K562 (cell line): ENCODE data around the gene PRDM12. TPM values are rescaled to one million over a fixed set of nuclear protein-coding genes. Genes with fewer than 3 reads are reported as not detected.

ENCODE experiments used
- CREM ChIP-seq: IDR thresholded peaks from 2 replicates; pipeline ENCODE4 v1.6.1; 2014; ENCODE audit warnings: antibody characterized with exemption, low read depth
- E2F3 ChIP-seq: fragments of 250-450 bp; sonication (Bioruptor Pico); IDR thresholded peaks from 2 replicates; pipeline ENCODE4 v1.4.0; 2020; ENCODE audit warnings: mild to moderate bottlenecking
- HDAC1 ChIP-seq, 2 experiments: fragments of 450-650 bp; IDR thresholded peaks; 2 replicates each; pipeline ENCODE4 v1.6.1; 2016 to 2017; ENCODE audit warnings: inconsistent platforms in 1 of 2, mild to moderate bottlenecking in 1 of 2, moderate library complexity in 1 of 2
- KDM4B ChIP-seq, 2 experiments: fragments of 450-650 bp in 1 of 2; sonication (generic) in 1 of 2; IDR thresholded peaks; 2 replicates each; pipeline ENCODE4 v1.6.1; 2016 to 2017; ENCODE audit warnings: borderline replicate concordance in 2 of 2, antibody characterized with exemption in 1 of 2, low read depth in 1 of 2, mild to moderate bottlenecking in 1 of 2
- MTF1 ChIP-seq: fragments of 250-450 bp; sonication (Bioruptor Pico); IDR thresholded peaks from 2 replicates; pipeline ENCODE4 v1.9.0; 2021; ENCODE audit warnings: moderate library complexity, mild to moderate bottlenecking, inconsistent platforms, borderline replicate concordance
- NFATC3 ChIP-seq: fragments of 450-650 bp; IDR thresholded peaks from 2 replicates; pipeline ENCODE4 v1.6.1; 2017; ENCODE audit warnings: mild to moderate bottlenecking
- POU5F1 ChIP-seq: fragments of 150-350 bp; IDR thresholded peaks from 2 replicates; pipeline ENCODE4 v1.6.1; 2014; ENCODE audit warnings: borderline replicate concordance, low read length, low read depth, mild to moderate bottlenecking; ENCODE audit not compliant: partially characterized antibody
- RBM25 ChIP-seq: fragments of 200-400 bp; formaldehyde crosslinking; IDR thresholded peaks from 2 replicates; pipeline ENCODE4 v1.6.1; 2018; ENCODE audit warnings: low read length, low read depth, moderate library complexity; ENCODE audit not compliant: severe bottlenecking
- TAF15 ChIP-seq: fragments of 200-400 bp; formaldehyde crosslinking; IDR thresholded peaks from 2 replicates; pipeline ENCODE4 v1.6.1; 2017; ENCODE audit warnings: mild to moderate bottlenecking, low read depth, low read length, moderate library complexity
- ZFX ChIP-seq: sonication (generic); formaldehyde crosslinking; IDR thresholded peaks from 2 replicates; pipeline ENCODE4 v1.8.0; 2022; ENCODE audit warnings: mild to moderate bottlenecking, missing genetic modification reagents, moderate library complexity
- ZNF311 ChIP-seq: fragments of 250-450 bp; sonication (Bioruptor Pico); IDR thresholded peaks from 2 replicates; pipeline ENCODE4 v1.4.0; 2020; ENCODE audit warnings: mild to moderate bottlenecking, moderate library complexity
- ZNF668 ChIP-seq: fragments of 250-450 bp; sonication (Bioruptor Pico); IDR thresholded peaks from 2 replicates; pipeline ENCODE4 v1.8.0; 2022; ENCODE audit warnings: mild to moderate bottlenecking, inconsistent platforms
- polyA plus RNA-seq, 8 experiments: library from polyadenylated mRNA; depleted of rRNA in 4 of 8; stranded (reverse) in 5 of 8; unstranded in 3 of 8; fragments of >200 nt; fragmentation: Nextera tagmentation in 2 of 8; fragmentation: Illumina TruSeq in 1 of 8; extraction: Ambion mirVana in 2 of 8; extraction: Trizol in 1 of 8; gene quantifications; 2 replicates each; pipeline versions ENCODE4 v1.2.1 to v1.2.3, GENCODE V29; 2011 to 2014; ENCODE audit warnings: inconsistent platforms in 1 of 8, missing spikeins in 1 of 8
- total RNA-seq, 7 experiments: library from RNA; depleted of rRNA in 6 of 7; stranded (reverse); fragments of >200 nt in 6 of 7; fragmentation: Illumina TruSeq in 2 of 7; extraction: Trizol in 2 of 7; gene quantifications; 2 replicates each; pipeline versions ENCODE4 v1.2.1 to v1.2.3, GENCODE V29; 2011 to 2021; ENCODE audit warnings: low replicate concordance in 1 of 7
- TF ChIP-seq, protein P1 (sequence below): fragments of 450-650 bp; IDR thresholded peaks from 2 replicates; pipeline ENCODE4 v1.6.1; 2016; ENCODE audit warnings: mild to moderate bottlenecking, moderate library complexity
- TF ChIP-seq, protein P2 (sequence below), 2 experiments: fragments of 450-650 bp in 1 of 2; sonication (generic) in 1 of 2; formaldehyde crosslinking in 1 of 2; IDR thresholded peaks in 1 of 2; conservative IDR thresholded peaks in 1 of 2; 2 replicates each; pipeline versions ENCODE4 v1.6.1 to v1.8.1; 2016 to 2023; ENCODE audit warnings: mild to moderate bottlenecking in 2 of 2, moderate library complexity in 2 of 2, inconsistent platforms in 1 of 2, missing genetic modification reagents in 1 of 2

PRDM12 gene
- total and polyA plus RNA-seq, 9 of the 15 experiments (the other 6 are each of a cell fraction or from before 2014, with no cell fraction given) = 0.04 to 0.22 (median 0.07) TPM; not detected in 3

DNA sequence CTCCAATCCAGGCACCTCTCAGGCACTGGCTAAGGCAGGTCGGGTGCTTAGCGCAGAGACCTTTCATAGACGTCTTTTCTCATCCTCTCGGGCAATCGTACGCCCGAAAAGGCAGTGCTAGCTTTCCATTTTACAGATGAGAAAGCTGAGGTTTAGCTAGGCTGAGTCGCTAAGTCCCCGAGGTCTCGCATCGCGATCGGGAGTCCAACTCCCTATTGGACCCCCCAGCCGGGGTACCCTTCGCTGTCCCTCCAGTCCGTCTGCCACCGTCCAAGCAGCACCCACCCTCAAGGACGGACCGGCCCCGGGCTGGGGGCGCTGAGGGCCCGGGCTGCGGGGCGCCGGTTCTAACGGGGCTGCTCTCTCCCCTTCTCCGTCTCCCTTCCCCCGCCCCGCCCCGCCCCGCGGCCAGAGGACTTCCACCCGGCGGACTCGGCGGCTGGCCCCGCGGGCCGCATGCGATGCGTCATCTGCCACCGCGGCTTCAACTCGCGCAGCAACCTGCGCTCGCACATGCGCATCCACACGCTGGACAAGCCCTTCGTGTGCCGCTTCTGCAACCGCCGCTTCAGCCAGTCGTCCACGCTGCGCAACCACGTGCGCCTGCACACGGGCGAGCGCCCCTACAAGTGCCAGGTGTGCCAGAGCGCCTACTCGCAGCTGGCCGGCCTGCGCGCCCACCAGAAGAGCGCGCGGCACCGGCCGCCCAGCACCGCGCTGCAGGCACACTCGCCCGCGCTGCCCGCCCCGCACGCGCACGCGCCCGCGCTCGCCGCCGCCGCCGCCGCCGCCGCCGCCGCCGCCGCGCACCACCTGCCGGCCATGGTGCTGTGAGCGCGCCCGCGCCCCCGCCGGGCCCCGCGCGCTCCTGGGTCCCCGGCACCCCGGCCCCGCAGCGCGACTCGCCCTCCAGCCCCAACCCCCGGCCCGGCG is 16.7 kb downstream of the PRDM12 start (continued):
- TF ChIP-seq, protein P1, sequence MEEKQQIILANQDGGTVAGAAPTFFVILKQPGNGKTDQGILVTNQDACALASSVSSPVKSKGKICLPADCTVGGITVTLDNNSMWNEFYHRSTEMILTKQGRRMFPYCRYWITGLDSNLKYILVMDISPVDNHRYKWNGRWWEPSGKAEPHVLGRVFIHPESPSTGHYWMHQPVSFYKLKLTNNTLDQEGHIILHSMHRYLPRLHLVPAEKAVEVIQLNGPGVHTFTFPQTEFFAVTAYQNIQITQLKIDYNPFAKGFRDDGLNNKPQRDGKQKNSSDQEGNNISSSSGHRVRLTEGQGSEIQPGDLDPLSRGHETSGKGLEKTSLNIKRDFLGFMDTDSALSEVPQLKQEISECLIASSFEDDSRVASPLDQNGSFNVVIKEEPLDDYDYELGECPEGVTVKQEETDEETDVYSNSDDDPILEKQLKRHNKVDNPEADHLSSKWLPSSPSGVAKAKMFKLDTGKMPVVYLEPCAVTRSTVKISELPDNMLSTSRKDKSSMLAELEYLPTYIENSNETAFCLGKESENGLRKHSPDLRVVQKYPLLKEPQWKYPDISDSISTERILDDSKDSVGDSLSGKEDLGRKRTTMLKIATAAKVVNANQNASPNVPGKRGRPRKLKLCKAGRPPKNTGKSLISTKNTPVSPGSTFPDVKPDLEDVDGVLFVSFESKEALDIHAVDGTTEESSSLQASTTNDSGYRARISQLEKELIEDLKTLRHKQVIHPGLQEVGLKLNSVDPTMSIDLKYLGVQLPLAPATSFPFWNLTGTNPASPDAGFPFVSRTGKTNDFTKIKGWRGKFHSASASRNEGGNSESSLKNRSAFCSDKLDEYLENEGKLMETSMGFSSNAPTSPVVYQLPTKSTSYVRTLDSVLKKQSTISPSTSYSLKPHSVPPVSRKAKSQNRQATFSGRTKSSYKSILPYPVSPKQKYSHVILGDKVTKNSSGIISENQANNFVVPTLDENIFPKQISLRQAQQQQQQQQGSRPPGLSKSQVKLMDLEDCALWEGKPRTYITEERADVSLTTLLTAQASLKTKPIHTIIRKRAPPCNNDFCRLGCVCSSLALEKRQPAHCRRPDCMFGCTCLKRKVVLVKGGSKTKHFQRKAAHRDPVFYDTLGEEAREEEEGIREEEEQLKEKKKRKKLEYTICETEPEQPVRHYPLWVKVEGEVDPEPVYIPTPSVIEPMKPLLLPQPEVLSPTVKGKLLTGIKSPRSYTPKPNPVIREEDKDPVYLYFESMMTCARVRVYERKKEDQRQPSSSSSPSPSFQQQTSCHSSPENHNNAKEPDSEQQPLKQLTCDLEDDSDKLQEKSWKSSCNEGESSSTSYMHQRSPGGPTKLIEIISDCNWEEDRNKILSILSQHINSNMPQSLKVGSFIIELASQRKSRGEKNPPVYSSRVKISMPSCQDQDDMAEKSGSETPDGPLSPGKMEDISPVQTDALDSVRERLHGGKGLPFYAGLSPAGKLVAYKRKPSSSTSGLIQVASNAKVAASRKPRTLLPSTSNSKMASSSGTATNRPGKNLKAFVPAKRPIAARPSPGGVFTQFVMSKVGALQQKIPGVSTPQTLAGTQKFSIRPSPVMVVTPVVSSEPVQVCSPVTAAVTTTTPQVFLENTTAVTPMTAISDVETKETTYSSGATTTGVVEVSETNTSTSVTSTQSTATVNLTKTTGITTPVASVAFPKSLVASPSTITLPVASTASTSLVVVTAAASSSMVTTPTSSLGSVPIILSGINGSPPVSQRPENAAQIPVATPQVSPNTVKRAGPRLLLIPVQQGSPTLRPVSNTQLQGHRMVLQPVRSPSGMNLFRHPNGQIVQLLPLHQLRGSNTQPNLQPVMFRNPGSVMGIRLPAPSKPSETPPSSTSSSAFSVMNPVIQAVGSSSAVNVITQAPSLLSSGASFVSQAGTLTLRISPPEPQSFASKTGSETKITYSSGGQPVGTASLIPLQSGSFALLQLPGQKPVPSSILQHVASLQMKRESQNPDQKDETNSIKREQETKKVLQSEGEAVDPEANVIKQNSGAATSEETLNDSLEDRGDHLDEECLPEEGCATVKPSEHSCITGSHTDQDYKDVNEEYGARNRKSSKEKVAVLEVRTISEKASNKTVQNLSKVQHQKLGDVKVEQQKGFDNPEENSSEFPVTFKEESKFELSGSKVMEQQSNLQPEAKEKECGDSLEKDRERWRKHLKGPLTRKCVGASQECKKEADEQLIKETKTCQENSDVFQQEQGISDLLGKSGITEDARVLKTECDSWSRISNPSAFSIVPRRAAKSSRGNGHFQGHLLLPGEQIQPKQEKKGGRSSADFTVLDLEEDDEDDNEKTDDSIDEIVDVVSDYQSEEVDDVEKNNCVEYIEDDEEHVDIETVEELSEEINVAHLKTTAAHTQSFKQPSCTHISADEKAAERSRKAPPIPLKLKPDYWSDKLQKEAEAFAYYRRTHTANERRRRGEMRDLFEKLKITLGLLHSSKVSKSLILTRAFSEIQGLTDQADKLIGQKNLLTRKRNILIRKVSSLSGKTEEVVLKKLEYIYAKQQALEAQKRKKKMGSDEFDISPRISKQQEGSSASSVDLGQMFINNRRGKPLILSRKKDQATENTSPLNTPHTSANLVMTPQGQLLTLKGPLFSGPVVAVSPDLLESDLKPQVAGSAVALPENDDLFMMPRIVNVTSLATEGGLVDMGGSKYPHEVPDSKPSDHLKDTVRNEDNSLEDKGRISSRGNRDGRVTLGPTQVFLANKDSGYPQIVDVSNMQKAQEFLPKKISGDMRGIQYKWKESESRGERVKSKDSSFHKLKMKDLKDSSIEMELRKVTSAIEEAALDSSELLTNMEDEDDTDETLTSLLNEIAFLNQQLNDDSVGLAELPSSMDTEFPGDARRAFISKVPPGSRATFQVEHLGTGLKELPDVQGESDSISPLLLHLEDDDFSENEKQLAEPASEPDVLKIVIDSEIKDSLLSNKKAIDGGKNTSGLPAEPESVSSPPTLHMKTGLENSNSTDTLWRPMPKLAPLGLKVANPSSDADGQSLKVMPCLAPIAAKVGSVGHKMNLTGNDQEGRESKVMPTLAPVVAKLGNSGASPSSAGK = peak; percentile 93
- TF ChIP-seq POU5F1 = peak; percentile 13
- TF ChIP-seq HDAC1 (IDR thresholded peaks at IDR 0.05) = peak in 1 of 2 experiments; percentile 60; a peak in 2 of 4 replicates
- peak; percentile 48; the same call in 1 of the 2 replicates for TF ChIP-seq E2F3 (CRISPR knock-in tag)
- no peak for TF ChIP-seq TAF15
- no peak for TF ChIP-seq ZNF668 (CRISPR knock-in tag)
- peak; percentile 5 for TF ChIP-seq RBM25
- no peak for TF ChIP-seq ZNF311
- TF ChIP-seq MTF1 (CRISPR knock-in tag) = no peak
- TF ChIP-seq, protein P2, sequence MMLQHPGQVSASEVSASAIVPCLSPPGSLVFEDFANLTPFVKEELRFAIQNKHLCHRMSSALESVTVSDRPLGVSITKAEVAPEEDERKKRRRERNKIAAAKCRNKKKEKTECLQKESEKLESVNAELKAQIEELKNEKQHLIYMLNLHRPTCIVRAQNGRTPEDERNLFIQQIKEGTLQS (IDR thresholded peaks at IDR 0.05) = peak; percentile 79
- TF ChIP-seq, protein P2 (CRISPR knock-in tag; conservative IDR thresholded peaks at IDR 0.05) = peak; percentile 3; the same call in 1 of the 2 replicates
- no peak for TF ChIP-seq NFATC3
- TF ChIP-seq KDM4B (IDR thresholded peaks at IDR 0.05; ENCODE audit: borderline replicate concordance in 2 of 2, low read depth in 1 of 2) = no peak
- TF ChIP-seq CREM = peak; percentile 90
- TF ChIP-seq ZFX (CRISPR knock-in tag) = peak; percentile 61
